ENCODE results near the gene NKAIN1.
"Not testable (repeated sequence)": the region's sequence is repeated elsewhere in the genome, so short reads cannot be mapped to it uniquely, and the experiment has no call there.

Gene NKAIN1

DNA sequence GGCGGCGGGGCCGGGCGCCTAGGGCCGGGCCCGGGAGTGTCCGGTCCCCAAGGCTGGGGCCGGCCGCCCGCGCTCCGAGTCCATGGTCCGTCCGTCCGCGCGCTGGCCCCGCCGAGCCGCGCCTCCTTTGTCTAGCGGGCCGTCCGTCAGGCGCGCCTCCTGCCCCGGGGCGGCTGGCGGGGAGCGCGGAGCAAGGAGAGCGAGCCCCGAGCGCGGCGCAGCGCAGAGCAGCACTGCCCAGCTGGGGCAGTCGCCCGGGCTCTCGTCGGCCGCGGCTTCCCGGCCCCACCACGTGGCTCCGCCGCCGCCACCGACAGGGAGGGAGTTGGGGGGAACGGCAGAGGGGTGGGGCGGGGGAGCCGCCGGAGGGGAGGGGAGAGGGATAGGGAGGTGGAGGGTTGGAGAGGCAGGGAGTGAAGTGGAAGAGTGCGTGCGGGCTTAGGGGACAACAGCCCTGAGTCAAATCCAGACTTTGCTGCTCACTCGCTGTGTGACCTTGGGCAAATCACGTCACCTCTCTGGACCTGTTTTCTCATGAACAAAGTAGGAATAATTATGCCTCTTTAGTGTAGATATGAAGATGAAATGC, at the start of gene NKAIN1:
TSS of gene NKAIN1 (minus strand) at position 235 of the 589 bp plus-strand sequence. CDS start 340 bp downstream, outside the sequence.
- DNase-seq = no peak

- no peak for DNase-seq
Measured at GRCh38 chr1:31289021-31289420, 49.3 kb upstream of the NKAIN1 start.

DNA sequence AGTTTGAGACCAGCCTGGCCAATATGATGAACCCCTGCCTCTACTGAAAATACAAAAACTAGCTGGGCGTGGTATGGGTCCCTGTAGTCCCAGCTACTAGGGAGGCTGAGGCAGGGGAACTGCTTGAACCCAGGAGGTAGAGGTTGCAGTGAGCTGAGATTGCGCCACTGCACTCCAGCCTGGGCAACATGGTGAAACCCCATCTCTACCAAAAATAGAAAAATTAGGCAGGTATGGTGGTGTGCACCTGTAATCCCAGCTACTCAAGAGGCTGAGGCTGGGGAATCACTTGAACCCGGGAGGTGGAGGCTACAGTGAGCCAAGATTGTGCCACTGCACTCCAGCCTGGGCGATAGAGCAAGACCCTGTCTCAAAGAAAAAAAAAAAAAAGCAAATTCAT, 48.1 kb upstream of the NKAIN1 start:
- not testable (repeated sequence) for DNase-seq

GRCh38 chr1:31282426-31282825, 42.7 kb upstream of the NKAIN1 start:
- not testable (repeated sequence) for DNase-seq

DNA sequence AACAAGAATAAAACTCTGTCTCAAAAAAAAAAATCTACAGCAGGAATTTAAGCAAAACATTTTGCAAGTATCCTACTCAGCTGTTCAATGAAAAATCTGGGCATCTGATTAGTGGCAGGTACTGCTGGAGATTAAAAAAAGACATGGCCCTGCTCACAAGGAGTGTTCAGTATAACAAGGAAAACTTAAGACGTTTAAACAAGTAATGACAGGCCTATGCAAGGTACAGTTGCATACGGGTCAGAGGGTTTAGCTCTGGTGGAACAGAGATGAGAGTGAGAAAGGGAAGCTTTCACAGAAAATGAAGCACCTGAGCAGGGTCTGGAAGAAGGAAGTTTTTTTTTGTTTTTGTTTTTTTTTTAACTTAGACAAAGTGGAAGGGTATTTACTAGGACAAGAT, 33.9 kb upstream of the NKAIN1 start:
- no peak for DNase-seq

- DNase-seq = no peak
Measured at GRCh38 chr1:31272369-31272768, 32.7 kb upstream of the NKAIN1 start.

DNA sequence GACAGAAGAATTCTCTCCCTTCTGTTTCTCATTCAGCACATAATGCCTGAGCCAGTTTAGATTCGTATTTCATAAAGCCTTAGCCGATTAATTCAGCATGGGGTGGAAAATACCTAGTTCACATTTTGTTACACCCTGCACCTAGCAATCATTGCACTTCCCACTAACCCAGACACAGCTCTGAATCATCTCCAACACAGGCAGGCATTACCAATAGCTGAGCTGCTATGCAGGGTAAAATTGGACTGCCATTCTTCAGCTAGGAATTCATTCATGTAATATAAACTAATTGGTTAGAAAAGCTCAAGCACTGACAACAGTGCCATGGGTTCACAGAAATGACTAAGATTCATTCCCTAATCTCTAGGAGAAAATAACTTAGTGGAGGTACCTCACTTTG, 26.9 kb upstream of the NKAIN1 start:
- no peak for DNase-seq

GRCh38 chr1:31264790-31265386, 25.2 kb upstream of the NKAIN1 start:
- no peak for DNase-seq

GRCh38 chr1:31263408-31263807, 23.7 kb upstream of the NKAIN1 start:
- no peak for DNase-seq

GRCh38 chr1:31262393-31262792, 22.7 kb upstream of the NKAIN1 start:
- not testable (repeated sequence) for DNase-seq

GRCh38 chr1:31261916-31262315, 22.2 kb upstream of the NKAIN1 start:
- no peak for DNase-seq

- no peak for DNase-seq
Measured at GRCh38 chr1:31259746-31260145, 20.1 kb upstream of the NKAIN1 start.

- DNase-seq = no peak
Measured at GRCh38 chr1:31258581-31258980, 18.9 kb upstream of the NKAIN1 start.

DNA sequence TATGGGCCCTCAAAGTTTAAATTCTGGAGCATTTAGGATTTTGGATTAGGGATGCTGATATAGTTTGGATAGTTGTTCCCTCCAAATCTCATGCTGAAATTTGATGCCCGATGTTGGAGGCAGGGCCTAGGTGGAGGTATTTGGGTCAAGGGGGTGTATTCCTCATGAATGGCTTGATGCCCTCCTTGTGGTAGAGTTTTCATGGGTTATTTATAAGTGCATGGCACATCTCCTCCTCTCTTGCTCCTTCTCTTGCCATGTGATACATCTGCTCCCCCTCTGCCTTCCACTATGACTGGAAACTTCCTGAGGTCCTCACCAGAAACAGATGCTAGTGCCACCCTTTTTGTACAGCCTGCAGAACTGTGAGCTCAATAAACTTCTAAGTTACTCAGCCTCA, 17.5 kb upstream of the NKAIN1 start:
- DNase-seq = no peak

GRCh38 chr1:31249854-31250253, 10.2 kb upstream of the NKAIN1 start:
- DNase-seq = no peak

- no peak for DNase-seq
Measured at GRCh38 chr1:31248276-31248675, 8.6 kb upstream of the NKAIN1 start.

- no peak for DNase-seq
Measured at GRCh38 chr1:31244326-31244725, 4.6 kb upstream of the NKAIN1 start.

DNA sequence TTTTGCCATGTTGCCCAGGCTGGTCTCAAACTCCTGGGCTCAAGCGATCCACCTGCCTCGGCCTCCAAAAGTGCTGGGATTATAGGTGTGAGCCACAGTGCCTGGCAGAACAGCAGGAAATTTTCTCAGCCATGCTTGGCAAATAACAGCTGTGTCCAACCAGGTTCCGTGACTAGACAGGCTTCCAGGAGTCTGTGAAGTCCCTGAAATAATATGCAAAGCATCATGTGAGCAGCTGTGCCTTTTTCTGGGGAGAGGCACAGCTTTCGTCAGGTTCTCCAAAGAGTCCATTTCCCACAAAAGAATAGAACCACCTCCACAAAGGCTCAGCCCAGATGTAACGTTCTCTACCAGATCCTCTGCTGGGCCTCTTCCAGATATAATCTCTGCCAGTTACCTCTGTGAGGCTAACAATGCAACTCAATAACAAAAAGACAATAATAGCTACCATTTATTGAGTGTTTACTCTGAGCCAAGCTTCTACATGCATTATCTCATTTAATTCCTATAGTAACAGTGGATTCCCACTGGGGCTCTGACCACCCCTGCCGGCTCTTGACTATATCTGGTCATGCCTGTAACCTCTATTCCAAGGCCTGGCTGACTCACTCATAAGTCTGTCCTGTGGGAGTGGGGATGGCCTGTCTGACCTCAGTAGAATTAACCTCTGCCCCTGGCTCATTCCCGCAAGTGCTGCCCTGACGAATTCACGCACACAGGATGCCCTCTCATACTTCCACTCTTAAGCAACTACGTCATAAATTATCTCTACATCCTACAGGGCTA, 4.0 kb upstream of the NKAIN1 start:
- no peak for DNase-seq

DNA sequence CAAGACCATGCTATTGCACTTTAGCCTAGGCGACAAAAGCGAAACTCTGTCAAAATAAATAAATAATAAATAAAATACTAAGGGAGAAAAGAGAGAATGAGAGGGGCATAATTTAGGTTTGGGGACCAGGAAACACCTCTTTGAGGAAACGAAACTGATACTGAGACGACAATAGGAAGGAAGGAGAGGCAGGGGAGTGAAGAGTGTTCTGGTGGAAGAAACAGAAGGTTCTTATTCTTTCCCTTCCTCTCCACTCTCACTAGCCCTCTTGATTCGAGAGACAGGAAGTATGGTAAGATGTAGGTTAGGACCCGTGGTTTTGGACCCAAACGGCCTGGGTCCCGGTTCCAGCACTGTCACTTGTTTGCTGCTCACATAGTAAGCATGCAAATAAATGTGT, 1.6 kb upstream of the NKAIN1 start:
- DNase-seq = no peak

DNA sequence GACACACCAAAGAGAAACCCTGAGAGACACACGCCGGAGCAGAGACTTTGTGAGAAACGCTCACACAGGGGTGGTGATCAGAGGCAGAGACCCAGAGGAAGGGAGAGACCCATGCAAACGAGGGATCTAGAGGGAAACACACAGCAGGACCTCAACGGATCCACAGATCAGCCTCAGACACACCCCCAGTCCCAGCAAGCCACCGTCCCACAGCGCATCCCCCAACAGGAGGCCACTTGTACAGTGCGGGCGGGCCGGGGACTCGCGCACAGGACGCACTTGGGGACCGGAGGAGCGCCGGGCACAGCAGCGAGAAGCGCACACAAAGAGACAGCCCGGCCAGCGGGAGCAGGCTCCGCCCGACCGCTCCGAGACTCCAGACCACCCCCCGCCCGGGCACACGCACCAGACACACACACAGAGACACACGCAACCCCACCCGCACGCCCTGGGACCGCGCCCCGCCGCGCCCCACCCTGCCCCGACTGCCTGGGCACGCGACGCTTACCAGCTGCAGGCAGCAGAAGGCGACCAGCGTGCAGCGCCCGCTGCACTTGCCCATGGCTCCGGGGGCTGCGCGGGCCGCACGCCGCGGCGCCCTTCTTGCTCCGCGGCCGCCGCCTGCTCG, 587 bp downstream of the NKAIN1 start:
- DNase-seq = no peak

DNA sequence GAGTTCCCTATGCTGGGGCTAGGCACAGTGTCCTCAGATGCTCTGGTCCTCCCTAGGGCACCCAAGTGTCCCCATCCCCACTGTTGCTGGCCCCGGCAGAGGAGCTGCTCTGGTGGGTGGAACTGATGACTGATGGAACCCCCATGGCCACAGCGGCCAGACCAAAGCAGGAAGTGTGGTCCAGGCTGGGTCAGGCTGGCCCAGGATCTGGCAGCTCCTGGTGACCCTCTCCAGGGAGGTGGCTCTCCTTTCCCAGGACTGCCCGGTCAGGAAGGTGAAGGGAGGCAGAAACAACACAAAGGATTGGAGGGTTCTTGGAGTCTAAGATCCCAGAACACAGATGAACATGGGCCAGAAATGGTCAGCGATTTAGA, 1.1 kb downstream of the NKAIN1 start:
- no peak for DNase-seq

DNA sequence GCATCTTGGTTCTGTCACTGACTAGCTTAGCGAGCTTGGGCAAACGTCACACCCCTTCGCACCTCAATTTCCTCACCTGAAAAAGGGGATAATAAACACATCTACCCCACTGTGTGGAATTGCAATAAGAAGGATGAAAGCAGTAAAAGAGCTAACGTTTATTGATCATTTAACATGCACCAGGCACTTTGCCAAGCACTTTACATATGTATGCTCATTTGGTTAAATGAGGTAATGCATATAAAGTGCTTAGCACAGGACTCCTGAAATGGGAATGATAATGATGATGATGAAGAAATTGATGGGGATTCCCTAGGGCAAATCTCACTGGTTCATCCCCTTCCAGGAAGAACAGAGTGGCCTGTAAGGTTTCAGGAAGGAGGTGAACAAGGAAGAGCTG, 4.8 kb downstream of the NKAIN1 start:
- DNase-seq = no peak

DNA sequence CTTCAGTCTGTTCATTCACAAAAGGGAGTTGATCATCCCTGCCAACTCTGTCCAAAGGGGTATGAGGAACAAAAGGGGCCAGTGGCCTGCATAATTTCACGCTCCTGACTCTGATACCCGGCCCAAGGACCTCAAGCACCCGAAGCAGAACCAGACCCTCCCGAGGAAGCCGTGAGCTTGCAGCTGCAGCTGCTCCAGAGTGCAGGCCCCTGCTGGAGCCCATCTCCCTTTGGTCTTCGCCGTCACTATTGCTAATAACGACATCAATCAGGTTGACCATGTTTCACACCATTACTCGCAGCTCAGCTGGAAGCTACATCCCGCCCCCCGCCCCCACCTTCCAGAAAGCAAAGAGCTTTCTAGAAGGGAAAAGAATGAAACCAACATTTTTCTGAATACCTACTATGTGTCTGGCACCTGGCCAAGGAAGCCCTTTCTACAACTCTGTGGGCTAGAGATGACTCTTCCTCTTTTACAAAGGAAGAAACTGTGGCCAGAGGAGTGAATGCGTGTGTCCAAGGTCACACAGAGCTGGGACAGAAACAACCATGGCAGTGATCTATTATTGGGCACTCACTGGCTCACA, 5.5 kb downstream of the NKAIN1 start:
- no peak for DNase-seq

DNA sequence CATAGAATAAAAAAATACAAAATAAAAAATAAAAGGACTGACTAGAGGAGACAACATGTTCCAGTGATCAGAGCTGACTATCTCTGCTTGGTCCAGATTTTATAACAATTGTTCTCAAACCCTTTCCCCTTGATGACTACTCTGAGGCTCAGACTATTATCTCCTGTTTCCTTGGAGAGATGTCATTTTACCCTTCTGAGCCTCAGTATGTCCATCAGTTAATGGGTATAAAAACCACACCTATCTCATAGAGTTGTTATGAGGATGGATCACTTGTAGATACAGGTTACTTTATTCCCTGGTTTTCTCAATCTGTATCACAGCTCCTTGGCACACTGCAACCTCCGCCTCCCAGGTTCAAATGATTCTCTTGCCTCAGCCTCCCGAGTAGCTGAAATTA, 7.0 kb downstream of the NKAIN1 start:
- no peak for DNase-seq
